Neural cell (in vitro differentiated cells): ENCODE data around the gene MAP2K1.
"Not testable (repeated sequence)": the region's sequence is repeated elsewhere in the genome, so short reads cannot be mapped to it uniquely, and the experiment has no call there.

Experiments
- CTCF ChIP-seq: fragments of 450-650 bp; IDR thresholded peaks from 2 replicates; pipeline ENCODE4 v1.5.1; 2014; ENCODE audit warnings: antibody characterized with exemption, mild to moderate bottlenecking, moderate library complexity; ENCODE audit not compliant: poor library complexity, severe bottlenecking
- EP300 ChIP-seq: fragments of 450-650 bp; conservative IDR thresholded peaks from 2 replicates; pipeline ENCODE4 v1.6.1; 2014; ENCODE audit warnings: antibody characterized with exemption, mild to moderate bottlenecking, moderate library complexity; ENCODE audit not compliant: poor library complexity, severe bottlenecking
- EZH2 ChIP-seq: fragments of 200-600, 300-800 bp; shearing (Covaris generic), sonication (generic); IDR thresholded peaks from 2 replicates; pipeline ENCODE4 v1.6.1; 2014; ENCODE audit warnings: antibody characterized with exemption, low read length, borderline replicate concordance, mild to moderate bottlenecking; ENCODE audit not compliant: insufficient read depth, poor library complexity, severe bottlenecking
- MXI1 ChIP-seq: fragments of 450-650 bp; conservative IDR thresholded peaks from 2 replicates; pipeline ENCODE4 v1.6.1; 2014; ENCODE audit warnings: antibody characterized with exemption, mild to moderate bottlenecking; ENCODE audit not compliant: poor library complexity, severe bottlenecking
- POLR2AphosphoS5 ChIP-seq: IDR thresholded peaks from 2 replicates; pipeline ENCODE4 v1.6.1; 2012
- REST ChIP-seq: IDR thresholded peaks from 2 replicates; pipeline ENCODE4 v1.6.1; 2012; ENCODE audit warnings: borderline replicate concordance
- TAF1 ChIP-seq: IDR thresholded peaks from 2 replicates; pipeline ENCODE4 v1.6.1; 2012; ENCODE audit warnings: low read depth

- TF ChIP-seq TAF1, CTCF, EP300, POLR2AphosphoS5, MXI1, EZH2, REST: not testable (repeated sequence)
Measured at GRCh38 chr15:66461294-66461693, 74.6 kb downstream of the MAP2K1 start.
